GM10248 (cell line): ENCODE data around the gene SLC6A16.

Experiments used
- CTCF ChIA-PET: fragments of 300-600 bp; sonication (Branson Sonifier 250); formaldehyde crosslinking; extraction: SDS; loops from one replicate; lab custom pipeline; 2021; ENCODE audit warnings: antibody characterized with exemption; lab: Yijun Ruan, JAX
- POLR2A ChIA-PET: fragments of 350-650 bp; sonication (Branson Sonifier 250); formaldehyde crosslinking; extraction: SDS; loops from one replicate; lab custom pipeline; 2020; ENCODE audit warnings: antibody characterized with exemption; lab: Yijun Ruan, JAX
- DNase-seq: peaks from one replicate; pipeline ENCODE4 v3.0.0; 2012; ENCODE audit errors: extremely low spot score
- CTCF ChIP-seq: IDR thresholded peaks from 2 replicates; pipeline ENCODE4 v1.5.1; 2012; ENCODE audit warnings: mild to moderate bottlenecking, low read depth; ENCODE audit errors: extremely low read depth, missing control alignments, control extremely low read depth

SLC6A16 gene

GRCh38 chr19:49363268-49364082, 38.5 kb upstream of the SLC6A16 start, which contains the start of gene DKKL1:
Gene DKKL1, plus strand, starts transcription at chr19:49363877. Its CDS starts 122 bp downstream, at chr19:49363999.
- no peak for TF ChIP-seq CTCF
- POLR2A ChIA-PET = interaction anchor here (0.7 kb wide), 1 partner anchor 27 kb away, joined by 5 read pairs; no protein-coding TSS in a partner anchor
- DNase-seq = peak; percentile 91
- CTCF ChIA-PET = interaction anchor here (1.0 to 1.6 kb wide), 2 partner anchors 15 to 20 kb away, joined by 3 to 4 read pairs; no protein-coding TSS in a partner anchor

DNA sequence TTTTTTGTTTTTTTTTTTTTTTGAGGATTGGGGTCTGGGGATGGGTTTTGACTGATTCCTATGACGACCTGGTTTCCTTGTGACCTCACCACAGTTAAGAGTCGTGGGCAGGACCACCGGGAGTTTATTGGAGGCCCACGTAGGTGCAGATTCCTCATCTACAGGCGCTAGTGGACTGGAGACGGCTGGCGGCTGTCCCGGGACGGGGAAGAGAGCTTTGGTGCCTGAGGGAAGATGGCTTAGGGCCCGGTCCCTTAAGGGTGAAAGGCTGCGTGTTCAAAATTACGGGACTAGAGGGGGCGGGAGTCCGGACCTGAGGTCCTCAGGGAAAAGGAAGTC, 37.9 kb upstream of the SLC6A16 start:
- POLR2A ChIA-PET = no interaction called here
- no peak for TF ChIP-seq CTCF
- CTCF ChIA-PET = interaction anchor here (1.0 to 1.6 kb wide), 2 partner anchors 16 to 20 kb away, joined by 3 to 4 read pairs; no protein-coding TSS in a partner anchor
- DNase-seq = no peak

DNA sequence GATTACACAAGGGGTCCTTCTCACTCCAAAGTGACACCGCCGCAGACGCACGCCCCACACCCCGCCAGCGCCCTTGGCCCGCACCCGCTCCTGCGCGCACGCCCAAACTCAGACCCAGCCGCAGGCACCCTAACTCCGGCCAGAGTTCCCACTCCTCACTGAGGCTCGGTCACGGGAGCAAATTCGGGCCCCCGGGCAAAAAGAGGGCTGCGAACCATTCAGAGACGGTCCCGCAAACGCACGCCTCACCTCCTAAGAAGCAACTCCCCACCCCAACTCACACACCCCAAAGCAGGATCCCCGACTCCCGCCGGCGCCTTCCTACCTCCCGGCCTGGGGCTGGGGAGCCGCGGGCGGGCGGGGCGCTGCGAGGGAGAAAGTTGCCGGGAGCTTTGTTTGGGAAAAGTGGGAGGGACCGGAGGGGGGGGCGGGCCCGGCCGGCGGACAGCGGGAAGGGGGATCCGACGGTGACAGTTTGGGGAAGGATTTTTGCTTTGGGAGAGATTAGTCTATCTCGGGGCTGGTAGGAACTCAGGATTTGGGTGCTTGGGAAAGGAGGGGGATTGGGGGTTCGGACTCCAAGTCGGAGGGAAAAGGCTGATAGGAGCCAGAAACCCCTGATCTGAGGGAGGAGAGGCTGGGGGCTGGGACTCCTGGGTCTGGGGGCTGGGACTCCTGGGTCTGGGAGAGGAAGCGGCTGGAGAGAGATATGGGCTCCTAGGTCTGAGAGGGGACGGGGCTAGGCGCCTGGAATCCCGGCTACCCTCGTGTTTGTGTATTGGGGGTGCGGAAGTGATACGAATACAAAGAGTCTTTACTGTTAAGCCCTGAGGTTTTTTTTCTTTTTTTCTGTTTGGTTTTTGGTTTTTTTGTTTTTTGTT, 37.3 kb upstream of the SLC6A16 start, which contains the start of gene TEAD2:
Gene TEAD2, minus strand, starts transcription at position 369 of the 881 bp plus-strand sequence. CDS start 2,341 bp downstream, outside the sequence.
- CTCF ChIA-PET = interaction anchor here (1.0 to 1.6 kb wide), 2 partner anchors 17 to 21 kb away, joined by 3 to 4 read pairs; no protein-coding TSS in a partner anchor
- no peak for DNase-seq
- no peak for TF ChIP-seq CTCF

DNA sequence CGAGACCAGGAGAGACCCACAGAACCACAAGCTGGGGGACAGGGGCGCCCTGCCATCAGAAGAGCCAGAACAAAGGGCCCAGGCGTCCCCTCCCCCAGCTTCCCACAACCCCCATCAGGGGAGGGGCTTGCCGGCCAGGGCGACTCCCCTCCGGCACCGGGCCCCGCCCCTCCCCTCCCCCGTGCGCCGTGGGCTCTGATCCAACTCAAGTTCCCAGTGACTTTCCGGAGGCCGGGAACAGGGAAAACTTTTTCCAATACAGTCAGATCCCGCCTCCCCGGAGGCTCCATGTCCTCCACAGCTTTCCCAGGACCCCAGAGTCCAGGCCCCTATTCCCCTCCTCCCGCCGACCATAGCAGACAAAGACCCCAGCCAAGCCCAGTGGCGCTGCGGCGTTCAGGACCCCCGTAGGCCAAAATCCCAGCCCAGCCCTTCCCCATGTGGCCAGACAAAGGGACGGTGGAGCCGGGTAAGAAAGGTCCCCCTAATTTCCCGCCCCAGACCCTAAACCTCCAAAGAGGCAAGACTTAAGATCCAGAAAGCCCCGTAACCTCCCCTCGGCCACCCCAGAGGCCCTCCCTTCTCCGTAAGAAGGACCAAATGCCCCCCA, 36.6 kb upstream of the SLC6A16 start:
- CTCF ChIA-PET = no interaction called here
- no peak for TF ChIP-seq CTCF
- POLR2A ChIA-PET = interaction anchor here (0.6 kb wide), 1 partner anchor 27 kb away, joined by 4 read pairs; the partner anchor contains the start of gene KASH5
- peak; percentile 37 for DNase-seq

More for the DNA sequence above, 37.3 kb upstream of the SLC6A16 start, which contains the start of gene TEAD2:
- POLR2A ChIA-PET = interaction anchor here (0.6 kb wide), 1 partner anchor 26 kb away, joined by 4 read pairs; the partner anchor contains the start of gene KASH5

DNA sequence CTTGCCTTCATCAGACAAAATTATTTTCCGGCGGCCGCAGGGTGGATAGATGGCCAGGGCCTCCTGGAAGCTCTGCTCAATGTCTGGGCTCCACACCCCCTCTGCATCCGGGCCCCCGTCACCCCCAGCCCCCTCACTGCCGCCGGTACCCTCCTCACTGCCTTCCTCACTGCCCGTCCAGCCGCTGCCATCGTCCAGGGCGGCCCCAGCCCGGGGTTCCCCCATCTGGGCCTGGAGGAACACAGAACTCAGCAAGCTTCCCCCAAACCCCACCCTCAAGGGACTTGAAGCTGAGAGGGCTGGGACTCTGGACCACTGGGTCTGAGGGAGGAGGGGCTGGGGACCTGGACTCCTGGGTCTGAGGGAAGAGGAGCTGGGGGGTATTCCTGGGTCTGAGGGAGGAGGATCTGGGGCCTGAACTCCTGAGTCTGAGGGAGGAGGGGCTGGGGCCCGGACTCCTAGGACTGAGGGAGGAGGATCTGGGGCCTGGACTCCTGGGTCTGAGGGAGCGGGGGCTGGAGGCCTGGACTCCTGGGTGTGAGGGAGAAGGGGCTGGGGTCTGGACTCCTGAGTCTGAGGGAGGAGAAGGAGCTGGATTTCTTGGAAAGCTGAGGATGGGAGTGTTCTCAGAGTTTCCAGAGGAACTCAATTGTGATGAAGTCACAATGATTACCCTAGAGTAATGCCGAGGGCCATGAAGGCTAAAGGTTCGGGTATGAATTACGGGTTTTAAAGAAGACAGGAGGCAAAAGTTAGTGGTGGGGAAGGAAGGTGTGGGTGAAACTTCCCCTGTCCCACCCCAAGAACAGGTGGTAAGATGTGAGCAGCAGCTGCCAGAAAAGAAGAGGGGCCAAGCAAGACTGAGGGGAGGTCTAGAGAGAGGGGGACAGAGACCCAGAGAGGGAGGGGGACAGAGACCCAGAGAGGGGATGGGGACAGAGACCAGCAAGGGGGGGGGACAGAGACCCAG, 35.1 kb upstream of the SLC6A16 start:
- TF ChIP-seq CTCF = no peak
- POLR2A ChIA-PET = no interaction called here
- CTCF ChIA-PET = interaction anchor here (1.3 to 2.2 kb wide), 3 partner anchors 12 to 33 kb away, joined by 3 to 8 read pairs (median 4); no protein-coding TSS in a partner anchor
- peak; percentile 19 for DNase-seq
